ENCODE measurements around the gene GRIN2A.

Gene GRIN2A

DNA sequence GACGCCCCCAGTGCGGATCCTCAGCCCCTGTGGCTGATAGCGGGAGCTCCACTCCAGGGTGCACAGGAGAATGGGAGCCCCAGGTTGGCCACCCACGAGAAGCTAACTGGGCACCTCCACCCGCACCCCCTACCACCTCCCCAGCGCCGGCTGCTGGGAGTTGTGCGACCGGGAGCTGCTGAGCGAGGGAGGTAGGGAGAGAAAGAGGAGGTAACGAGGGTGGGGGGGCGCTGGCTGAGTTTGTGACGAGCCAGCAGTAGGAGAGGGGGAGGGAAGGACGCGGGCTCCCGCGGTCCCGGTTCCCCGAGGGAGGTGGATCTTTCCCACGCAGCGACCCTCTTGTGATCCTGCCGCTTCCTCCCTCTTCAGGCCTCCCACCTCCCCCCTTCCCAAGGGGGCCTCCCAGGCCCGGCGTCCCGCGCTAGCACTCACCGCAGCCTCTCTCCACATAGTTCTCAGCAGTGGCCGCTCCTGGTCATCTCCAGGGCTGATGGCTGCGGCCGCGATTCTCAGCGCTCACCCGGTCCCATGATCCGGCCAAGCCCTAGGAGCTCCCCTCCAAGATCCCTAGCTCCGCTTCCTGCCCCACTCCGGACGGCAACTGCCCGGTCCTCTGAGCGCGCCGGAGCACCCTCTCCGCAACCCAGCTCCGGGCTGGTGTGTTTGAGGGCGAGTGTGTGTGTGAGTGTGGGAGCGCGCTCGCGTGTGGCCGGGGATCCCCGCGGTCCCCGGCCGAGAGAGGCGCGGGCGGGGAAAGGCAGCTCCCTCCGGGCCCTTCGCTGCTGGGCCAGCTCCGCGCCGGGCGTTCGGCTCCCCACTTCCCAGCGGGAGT, at the start of gene GRIN2A:
GRIN2A (minus strand) TSS at position 207 of the 832 bp plus-strand sequence. CDS start 2,017 bp downstream, outside the sequence.
- DNase-seq (ENCODE audit: low read depth), result no peak

DNA sequence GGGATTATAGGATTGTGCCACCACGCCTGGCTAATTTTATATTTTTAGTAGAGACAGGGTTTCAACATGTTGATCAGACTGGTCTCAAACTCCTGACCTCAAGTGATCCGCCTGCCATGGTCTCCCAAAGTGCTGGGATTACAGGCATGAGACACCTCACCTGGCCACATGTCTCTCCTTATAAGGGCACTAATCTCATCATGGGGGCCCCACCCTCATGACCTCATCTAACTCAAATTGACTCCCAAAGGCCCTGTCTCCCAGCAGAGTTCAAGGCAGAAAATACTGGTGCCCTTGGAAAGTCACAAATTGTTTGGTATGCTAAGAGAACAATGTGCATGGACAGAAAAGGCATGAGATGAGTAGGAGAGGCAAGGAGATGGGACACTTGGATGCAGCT, 49.3 kb upstream of the GRIN2A start:
- no peak for DNase-seq (ENCODE audit: low read depth)

DNA sequence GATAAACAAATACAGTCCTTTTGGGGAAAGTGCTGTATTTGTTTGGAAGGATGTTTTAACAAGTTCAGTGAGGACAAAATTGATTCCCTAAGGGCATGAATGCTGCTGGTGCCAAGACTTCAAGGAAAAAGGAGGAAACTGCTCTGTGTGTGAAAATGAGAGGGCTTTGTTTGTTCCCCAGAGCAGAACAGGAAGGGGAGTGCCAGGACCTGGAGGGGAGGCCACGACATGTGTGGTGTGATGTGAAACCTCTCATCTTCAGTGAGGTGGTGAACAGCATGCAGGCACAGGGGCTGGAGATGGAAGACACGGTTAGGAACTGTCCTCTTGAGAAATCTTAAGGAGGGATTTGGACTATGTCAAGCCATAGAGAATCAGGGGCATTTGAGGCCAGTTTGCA, 46.6 kb upstream of the GRIN2A start:
- no peak for DNase-seq (ENCODE audit: low read depth)

DNA sequence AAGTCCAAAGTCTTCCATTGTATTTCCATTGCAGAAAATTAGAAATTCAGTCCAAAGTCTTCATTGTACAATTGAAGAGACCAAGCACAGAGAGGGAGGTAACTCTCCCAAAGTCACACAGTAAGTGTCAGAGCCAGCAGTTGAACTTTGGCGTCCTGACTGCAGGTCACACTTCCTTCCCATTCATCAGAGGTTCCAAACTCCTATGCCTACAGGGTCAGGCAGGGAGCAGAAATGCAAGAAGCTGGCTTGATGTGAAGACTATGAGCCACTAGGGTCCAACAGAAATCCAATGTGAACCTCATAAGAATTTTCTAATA, 44.7 kb upstream of the GRIN2A start:
- no peak for DNase-seq (ENCODE audit: low read depth)

DNA sequence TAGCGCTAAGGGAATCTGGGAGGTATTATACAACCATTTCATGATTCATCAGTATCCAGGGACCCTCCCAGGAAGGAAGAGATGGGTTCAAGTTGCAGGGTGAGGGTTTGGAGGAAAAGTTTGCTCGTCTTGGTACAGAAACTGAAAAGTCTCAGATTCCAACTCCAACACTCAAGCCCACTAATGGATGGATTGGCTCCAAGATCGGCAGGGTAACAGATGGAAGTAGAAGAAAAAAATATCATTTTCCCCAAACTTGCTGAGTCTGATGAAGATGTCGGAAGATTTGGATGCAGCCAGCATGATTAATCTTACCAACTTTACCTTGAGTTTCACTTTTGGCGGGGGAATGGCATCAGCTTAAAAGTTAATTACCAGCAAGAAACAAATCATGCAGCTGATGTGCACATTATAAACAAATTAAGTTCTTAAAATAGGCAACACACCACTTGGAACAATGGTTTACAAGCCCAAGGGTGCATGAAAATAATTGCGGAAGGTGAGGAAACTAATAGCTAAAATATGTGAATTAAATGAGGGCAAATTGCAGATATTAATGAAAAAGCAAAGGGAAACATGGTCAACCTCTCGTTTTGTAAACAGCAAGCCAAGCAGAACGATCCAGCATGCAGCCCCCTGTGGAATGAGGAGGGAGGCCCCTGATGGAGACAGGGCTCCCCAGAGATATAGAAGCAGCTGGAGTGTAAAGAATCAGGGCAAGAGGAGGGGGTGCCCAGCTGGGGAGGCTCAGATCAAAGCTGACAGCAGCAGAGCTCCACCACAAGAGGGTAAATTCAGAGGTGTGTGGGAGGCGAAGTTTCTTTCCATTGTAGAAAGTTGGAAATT, 44.1 kb upstream of the GRIN2A start:
- no peak for DNase-seq (ENCODE audit: low read depth)

DNA sequence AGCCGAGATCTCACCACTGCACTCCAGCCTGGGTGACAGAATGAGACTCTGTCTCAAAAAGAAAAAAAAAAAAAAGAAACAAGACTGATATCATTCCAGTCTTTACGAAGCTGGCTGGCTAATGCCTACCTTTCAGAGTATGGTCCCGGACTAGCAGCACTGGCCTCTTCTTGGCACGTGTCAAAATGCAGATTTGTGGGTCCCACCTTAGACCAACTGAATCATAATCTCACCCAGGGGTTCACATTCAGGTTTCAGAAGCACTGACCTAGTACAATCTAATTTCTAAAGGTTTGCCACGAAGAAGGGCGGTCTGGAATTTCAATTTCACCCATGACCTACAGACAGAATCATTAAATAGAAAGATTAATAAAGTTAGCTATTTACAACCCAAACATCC, 43.4 kb upstream of the GRIN2A start:
- no peak for DNase-seq (ENCODE audit: low read depth)

DNA sequence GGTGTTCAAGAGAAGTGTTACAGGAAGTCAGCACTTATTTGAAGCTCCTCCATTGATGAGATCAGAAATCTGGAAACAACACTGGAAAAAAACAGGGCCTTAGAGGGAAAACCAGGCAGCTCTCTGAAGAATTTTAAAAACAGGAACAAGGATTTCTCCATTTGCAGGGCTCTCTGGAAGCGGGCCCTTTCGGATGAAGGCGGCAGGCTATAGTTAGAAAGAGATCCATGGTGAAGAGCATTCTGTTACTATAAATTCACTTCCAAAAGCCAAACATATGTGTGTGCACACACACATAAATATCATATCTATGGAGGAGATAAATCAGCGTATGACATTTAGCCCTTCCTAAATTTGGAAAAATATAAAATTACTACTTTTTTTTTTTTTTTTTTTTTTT, 42.6 kb upstream of the GRIN2A start:
- DNase-seq (ENCODE audit: low read depth), result no peak

DNA sequence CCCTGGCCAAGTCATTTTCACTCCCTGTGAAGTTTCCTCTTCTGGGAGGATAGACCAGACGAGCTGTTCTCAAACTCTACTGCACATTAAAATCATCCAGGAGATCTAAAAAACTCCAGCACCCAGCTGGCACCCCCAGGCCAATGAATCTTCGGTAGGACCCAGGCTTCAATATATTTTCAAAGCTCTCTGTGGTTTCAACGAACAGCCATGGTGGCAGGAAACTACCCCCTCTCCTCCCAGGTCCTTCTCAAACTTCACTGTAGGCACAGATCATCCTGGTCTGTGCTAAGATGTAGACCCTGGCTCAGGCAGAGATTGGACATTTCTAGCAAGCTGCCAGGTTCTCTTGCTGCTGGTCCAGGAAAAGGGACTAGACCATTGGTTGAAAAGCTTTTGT, 38.7 kb upstream of the GRIN2A start:
- DNase-seq (ENCODE audit: low read depth), result no peak

DNA sequence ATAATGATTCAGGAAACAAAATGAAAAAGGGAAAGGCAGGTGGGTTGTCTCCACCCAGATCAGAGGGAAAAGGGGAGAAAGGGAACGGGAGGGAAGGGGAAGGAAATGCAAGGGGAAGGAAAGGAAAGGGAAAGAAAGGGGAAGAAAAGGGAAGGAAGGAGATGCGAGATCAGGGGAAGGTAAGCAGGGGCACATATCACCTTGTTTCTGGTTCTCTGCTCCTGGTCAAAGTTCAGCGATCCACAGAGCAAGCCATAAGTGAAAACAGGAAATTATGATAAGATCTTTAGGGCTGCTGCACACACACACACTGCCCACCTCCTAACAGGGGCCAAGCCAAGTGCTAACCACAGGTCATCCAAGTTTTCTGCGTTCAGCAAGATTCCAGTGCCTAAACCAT, 37.5 kb upstream of the GRIN2A start:
- DNase-seq (ENCODE audit: low read depth), result no peak

DNA sequence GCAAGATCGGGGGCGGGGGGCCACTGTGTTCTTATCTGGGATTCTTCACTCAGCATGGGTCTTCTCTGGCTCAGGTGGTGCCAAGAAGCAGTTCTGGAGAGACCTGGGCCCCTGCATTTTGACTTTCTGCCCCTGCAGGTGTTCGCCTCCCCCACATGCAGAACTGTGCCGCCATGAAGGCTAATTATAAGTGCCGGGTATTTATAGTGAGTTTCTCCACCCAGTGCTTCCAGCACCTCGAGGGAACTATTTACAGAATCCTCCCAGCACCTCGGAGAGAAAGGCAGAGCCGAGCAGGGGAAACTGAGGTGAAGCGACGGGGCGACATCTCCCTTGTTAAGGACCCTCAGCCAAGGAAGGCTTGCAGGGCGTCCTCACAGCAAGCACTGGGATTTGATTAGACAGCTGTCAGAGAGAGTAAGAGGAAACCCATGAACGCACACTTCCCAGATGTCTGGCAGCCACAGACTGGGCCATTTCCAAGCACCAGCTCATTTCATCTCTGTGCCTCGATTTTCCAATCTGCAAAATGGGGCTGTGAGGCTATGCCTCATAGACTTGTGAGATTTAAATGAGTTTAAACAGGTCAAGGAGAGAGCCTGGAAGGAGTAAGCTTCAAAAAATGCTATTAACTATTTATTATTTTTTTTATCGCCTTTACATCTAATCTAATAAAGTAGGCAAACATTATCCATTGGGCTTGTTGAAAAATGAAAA, 36.4 kb upstream of the GRIN2A start:
- no peak for DNase-seq (ENCODE audit: low read depth)

DNA sequence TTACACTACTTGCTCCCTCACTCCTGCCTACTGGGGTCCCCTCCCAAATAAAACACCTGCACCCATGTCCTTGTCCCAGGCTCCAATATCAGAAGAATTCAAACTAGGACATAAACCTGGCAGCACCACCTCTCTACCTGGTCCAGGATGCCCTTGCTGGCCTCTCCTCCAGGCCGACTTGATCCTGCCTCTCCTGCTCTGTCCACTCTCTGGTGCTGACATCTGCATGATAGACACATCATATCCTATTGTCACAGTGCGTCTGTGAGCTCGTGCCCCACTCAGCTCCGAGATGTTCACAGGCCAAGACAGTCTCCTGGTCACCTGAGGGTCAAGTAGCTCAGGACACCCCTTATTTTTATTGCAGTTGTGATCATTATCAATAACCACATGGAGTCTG, 31.5 kb upstream of the GRIN2A start:
- no peak for DNase-seq (ENCODE audit: low read depth)

DNA sequence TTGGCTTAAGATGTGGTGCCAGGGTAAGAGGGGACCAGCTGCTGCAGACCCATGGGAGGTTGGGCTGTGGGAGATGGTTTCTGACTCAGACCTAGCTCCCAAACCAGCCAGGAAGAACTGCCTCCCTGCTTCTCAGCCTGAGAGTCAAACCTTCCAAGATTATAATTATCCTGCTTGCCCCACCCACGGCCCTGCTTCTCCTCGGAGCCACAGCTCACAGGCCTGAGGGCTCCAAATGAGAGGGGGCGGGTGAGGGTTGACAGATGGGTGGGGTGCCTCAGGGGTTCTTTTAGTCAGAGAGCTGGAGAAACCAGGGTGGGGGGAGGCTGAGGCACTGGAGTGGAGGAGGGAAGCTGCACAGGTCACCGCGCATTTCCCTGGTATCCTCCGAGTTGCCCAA, 28.7 kb upstream of the GRIN2A start:
- no peak for DNase-seq (ENCODE audit: low read depth)

DNA sequence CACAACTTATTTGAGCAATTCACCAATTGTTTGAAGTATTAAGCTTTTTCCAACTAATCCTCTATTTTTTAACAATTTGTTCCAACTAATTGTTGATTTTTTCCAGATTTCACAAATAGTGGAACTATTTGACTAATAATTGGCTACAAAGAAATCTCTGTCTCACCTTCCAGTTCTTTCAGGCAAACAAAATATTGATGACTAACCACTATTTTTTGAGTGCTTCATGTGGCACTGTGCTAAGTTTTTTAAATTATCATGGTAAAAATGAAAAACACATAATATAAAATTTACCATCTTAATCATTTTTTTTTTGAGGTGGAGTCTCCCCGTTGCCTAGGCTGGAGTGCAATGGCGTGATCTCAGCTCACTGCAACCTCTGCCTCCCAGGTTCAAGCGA, 24.6 kb upstream of the GRIN2A start:
- DNase-seq (ENCODE audit: low read depth), result no peak

DNA sequence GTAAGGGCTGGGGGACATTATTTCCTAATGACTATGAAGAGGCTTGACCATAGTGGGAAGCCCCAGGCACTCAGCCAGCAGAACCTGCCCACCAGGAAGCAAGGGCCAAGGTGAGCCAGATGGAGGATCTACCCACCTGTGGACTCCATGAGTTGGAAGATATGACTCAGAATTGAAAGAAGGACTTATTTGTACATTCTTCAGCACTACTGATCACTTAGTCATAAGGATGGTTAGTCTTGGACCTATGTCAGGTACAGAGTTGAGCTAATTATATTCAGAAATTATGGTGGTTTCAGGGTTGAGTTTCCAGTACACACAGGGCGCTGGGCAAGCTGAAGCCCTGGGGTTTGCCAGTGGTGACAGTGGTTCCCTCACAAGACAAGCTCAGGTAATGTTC, 24.0 kb upstream of the GRIN2A start:
- DNase-seq (ENCODE audit: low read depth), result no peak

DNA sequence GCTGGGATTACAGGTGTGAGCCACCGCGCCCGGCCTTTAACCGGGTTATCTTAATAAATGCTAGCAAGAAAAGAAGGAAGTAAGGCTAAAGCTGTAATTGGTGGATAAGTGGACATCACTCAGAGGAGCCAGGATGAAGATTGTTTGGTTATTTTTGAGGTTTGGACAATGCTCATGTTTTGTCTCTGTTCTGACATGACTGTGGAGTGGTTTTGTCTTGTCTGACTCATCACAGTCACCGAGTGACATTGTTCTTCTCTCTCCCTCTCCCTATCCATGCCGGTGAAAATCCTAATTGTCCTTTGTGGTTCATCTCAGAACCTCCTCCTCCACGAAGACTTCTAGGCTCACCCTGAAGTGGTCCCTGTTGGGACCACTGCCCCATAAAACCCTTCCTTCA, 23.5 kb upstream of the GRIN2A start:
- DNase-seq (ENCODE audit: low read depth), result no peak

DNA sequence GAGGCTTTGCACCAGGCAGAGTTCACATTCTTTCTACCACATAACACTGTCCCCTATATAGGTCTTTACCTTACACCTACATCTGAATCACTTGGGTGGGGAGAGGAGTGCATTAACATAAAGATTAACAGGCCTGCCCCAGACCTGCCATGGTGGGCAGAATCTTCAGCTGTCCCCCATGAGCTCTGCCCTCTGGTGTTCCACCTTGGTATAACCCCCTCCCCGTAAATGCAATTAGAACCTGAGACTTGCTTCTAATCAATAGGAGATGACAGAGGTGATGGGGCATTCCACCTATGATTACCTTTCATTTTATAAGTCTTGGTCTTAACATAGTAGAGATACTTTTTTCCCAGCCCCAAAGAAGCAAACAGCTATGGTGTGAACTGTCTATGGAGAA, 20.4 kb upstream of the GRIN2A start:
- no peak for DNase-seq (ENCODE audit: low read depth)

DNA sequence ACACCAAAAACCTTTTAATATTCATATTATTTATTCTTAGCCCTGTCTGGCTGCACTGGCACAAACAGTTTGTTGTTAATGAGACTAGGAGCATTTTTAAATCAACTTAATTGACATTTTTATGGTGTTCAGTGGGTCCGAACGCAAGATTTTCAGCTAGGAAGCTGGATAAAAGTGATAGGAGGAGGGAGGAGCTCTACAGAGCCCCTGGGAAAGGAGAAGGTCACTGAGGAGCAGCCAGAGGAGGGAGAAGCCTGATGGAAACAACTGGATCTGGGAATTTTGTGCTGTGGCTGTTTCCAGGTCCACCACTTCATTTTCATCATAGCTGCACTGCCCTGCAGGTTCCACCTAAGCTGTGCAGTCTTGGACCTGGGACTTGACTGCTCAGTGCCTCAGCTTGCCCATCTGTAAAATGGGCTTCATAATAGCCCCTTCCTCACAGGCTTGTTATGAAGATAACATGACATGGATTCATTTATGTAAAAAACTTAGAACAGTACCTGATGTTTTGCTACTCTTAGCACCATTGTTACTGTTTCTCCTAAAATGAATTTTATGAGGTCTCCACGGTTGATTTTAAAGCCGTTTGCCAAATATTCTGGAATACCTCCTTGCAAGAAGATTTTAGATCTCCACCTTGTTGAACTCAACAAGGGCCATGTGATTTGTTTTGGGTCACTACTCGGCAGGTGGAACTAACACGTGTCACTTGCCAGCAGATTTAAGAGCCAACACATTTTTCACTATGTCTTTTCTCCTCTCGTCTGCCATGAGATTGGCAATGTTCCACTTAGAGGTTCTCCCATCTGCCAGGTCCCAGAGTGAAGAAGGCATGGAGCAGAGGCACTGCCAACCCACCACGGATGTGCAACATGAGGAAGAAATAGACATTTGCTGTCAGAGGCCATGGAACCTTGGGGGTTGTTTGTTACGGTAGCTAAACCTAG, 18.7 kb upstream of the GRIN2A start:
- no peak for DNase-seq (ENCODE audit: low read depth)

DNA sequence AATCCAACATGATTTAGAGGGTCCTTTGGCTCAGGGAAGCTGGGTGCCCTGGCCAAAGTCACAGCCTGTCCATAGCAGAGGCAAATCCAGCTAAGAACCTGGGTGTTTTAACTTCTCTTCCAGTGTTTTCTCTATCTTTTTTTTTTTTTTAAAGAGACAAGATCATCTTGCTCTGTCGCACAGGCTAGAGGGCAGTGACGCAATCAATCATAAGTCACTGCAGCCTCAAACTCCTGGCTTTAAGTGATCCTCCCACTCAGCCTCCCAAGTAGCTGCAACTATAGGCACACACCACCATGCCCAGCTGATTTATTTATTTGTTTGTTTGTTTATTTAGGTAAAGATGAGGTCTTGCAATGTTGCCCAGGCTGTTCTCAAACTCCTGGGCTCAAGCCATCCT, 14.8 kb upstream of the GRIN2A start:
- DNase-seq (ENCODE audit: low read depth), result no peak

DNA sequence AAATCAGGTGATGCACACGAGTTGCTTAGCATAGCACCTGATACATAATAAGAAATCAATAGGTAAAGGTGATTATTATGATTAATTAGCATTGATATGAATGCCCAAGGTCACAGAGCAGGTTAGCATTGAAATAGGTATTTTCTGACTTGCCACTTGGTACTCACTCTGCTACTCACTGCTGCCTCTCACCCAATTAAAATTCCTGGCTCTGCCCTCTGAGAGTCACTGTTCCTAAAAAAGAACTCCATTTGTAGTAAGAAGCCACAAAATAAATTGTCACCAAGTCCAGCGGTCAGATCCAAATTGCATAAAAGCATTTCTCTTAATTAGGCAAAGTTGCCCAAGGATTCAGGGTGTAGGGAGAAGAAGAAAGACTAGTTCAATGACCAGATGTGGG, 8.9 kb upstream of the GRIN2A start:
- DNase-seq (ENCODE audit: low read depth), result no peak

DNA sequence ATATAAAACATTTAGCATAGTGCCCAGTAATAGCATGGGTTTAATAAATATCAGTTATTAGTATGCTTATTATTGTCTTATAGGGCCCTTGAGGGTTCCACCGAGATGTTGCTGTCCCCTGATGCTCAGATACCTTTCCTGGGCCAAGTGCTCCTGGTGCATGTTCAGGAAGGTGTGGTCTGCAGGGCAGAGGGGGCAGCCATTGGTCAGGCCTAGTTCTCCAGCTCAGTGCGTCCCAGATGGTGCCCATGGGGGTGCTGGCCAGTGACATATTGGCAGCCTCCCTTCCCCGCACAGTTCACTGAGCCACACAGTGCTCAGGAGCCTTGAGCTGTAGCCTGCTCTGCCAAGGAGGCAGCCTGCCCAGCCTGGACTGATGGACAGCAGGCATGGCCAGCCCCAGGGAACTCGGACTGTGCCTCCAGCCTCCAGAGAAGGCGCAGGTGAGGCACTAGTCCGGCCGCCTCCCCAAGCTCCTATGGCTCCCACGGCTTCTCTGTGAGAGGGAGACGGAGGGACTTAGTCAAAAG, 7.7 kb upstream of the GRIN2A start:
- no peak for DNase-seq (ENCODE audit: low read depth)

DNA sequence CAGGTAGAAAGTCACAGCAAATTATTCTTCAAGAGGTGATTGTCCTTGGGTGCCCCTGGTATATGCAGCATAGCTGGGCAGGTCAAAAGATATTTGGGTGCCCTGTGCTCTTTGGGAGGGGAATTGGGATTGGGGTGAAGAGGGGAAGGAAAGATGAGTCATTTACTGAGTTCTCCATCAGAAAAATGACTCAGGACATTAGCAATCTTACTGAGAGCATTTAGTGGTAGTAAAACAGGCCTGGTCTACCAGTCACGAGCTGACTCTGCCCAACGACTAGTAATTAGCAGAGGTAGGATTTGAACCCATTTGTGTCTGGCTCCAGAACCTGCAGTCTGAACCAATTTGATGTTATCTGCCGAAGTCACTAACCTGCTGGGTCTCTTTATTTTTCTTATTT, 6.0 kb upstream of the GRIN2A start:
- DNase-seq (ENCODE audit: low read depth), result no peak

Measured in activated gamma-delta T cell treated with anti-CD3 and anti-CD28 coated beads, Interleukin-2, amount 50 U/mL, for 16 hours (primary cell).